HepG2 (cell line): Measurements from ENCODE around the gene DAB2IP. TPM values are rescaled to one million over a fixed set of nuclear protein-coding genes. Genes with fewer than 3 reads are reported as not detected.

Source experiments
- ATAC-seq: fragments of 200-7000 bp; cut with Tn5 transposase; 3 replicates; pipeline ENCODE4 v1.9.1; 2020; ENCODE audit warnings: mild to moderate bottlenecking, moderate library complexity
- BruUV-seq: library from RNA; stranded (reverse); fragments of 400-500 nt; replicated peaks from 2 replicates; lab custom pipeline; 2021; lab: Mats Ljungman, UMichigan
- CTCF ChIA-PET: fragments of 300-600 bp; formaldehyde crosslinking; extraction: SDS; loops from one replicate; lab custom pipeline; 2021; ENCODE audit warnings: low total read pairs, inconsistent platforms, low intra/inter-chr PET ratio; lab: Yijun Ruan, JAX
- POLR2A ChIA-PET: fragments of 350-600 bp; sonication (Branson Sonifier 250); formaldehyde crosslinking; loops from one replicate; lab custom pipeline; 2020; ENCODE audit warnings: antibody characterized with exemption, inconsistent platforms; lab: Yijun Ruan, JAX
- DNase-seq: peaks from one replicate; pipeline ENCODE4 v3.0.0-alpha.2; 2015; ENCODE audit warnings: low spot score
- FAIRE-seq: peaks from 3 replicates; lab custom pipeline; 2011; peaks lifted over from hg19 to GRCh38; lab: Jason Lieb, UNC
- H2AFZ ChIP-seq: one replicate; pipeline ENCODE4 v1.6.1; 2011; ENCODE audit warnings: low read length, inconsistent platforms
- H3K27ac ChIP-seq: fragments of 300-600 bp; 3 replicates; pipeline ENCODE4 v1.8.0; 2011; ENCODE audit warnings: mixed run types, mild to moderate bottlenecking, mixed read lengths, low read length, inconsistent platforms; ENCODE audit not compliant: insufficient read depth; ENCODE audit errors: extremely low read length
- H3K27me3 ChIP-seq, 2 experiments: fragments of 200-600 bp in 1 of 2; 2 replicates in 1 of 2; 3 replicates in 1 of 2; pipeline versions ENCODE4 v1.6.0 to v1.8.0; 2011; ENCODE audit warnings: low read length in 2 of 2, mild to moderate bottlenecking in 2 of 2, moderate library complexity in 2 of 2, inconsistent platforms in 1 of 2; ENCODE audit not compliant: insufficient read depth in 2 of 2, control insufficient read depth in 1 of 2
- H3K36me3 ChIP-seq, 2 experiments: fragments of 200-600 bp in 1 of 2; replicated peaks in 1 of 2; 2 replicates in 1 of 2; 3 replicates in 1 of 2; pipeline versions ENCODE4 v1.5.1 to v1.8.0; 2011; ENCODE audit warnings: low read length in 2 of 2, inconsistent platforms in 1 of 2; ENCODE audit not compliant: insufficient read depth in 2 of 2, control insufficient read depth in 1 of 2
- H3K4me1 ChIP-seq: 2 replicates; pipeline ENCODE4 v1.5.1; 2012; ENCODE audit warnings: low read length, inconsistent platforms; ENCODE audit not compliant: insufficient read depth
- H3K4me2 ChIP-seq: 2 replicates; pipeline ENCODE4 v1.6.0; 2011; ENCODE audit warnings: low read depth, low read length, inconsistent platforms
- H3K4me3 ChIP-seq, 3 experiments: fragments of 200-600 bp in 1 of 3; sonication (generic), shearing (Covaris generic) in 1 of 3; replicated peaks in 1 of 3; 2 replicates each; pipeline ENCODE4 v1.5.1; 2011 to 2016; ENCODE audit warnings: low read length in 3 of 3, inconsistent platforms in 2 of 3, low read depth in 2 of 3, mild to moderate bottlenecking in 2 of 3, control low read depth in 1 of 3, mixed read lengths in 1 of 3; ENCODE audit not compliant: insufficient read depth in 1 of 3
- H3K79me2 ChIP-seq: one replicate; pipeline ENCODE4 v1.6.1; 2011; ENCODE audit warnings: low read length, inconsistent platforms; ENCODE audit not compliant: insufficient read depth
- H3K9ac ChIP-seq: 2 replicates; pipeline ENCODE4 v1.6.0; 2011; ENCODE audit warnings: mild to moderate bottlenecking, low read depth, low read length, inconsistent platforms; ENCODE audit not compliant: insufficient read depth
- H3K9me3 ChIP-seq: 2 replicates; pipeline ENCODE4 v1.5.1; 2012; ENCODE audit warnings: mild to moderate bottlenecking, low read length
- H4K20me1 ChIP-seq: 2 replicates; pipeline ENCODE4 v1.6.0; 2011; ENCODE audit warnings: inconsistent platforms, mild to moderate bottlenecking, low read length, moderate library complexity; ENCODE audit not compliant: insufficient read depth
- TMF1 ChIP-seq: sonication (generic); formaldehyde crosslinking; IDR thresholded peaks from 2 replicates; pipeline ENCODE4 v1.8.1; 2022; ENCODE audit warnings: low read depth, missing genetic modification reagents
- ZNF333 ChIP-seq: sonication (generic); formaldehyde crosslinking; IDR thresholded peaks from 2 replicates; pipeline ENCODE4 v1.4.0; 2020; ENCODE audit warnings: mild to moderate bottlenecking, missing genetic modification reagents, borderline replicate concordance
- ZNF563 ChIP-seq: sonication (generic); formaldehyde crosslinking; IDR thresholded peaks from 2 replicates; pipeline ENCODE4 v1.8.0; 2022; ENCODE audit warnings: mild to moderate bottlenecking, moderate library complexity, missing genetic modification reagents
- ZNF775 ChIP-seq: sonication (generic); formaldehyde crosslinking; IDR thresholded peaks from 2 replicates; pipeline ENCODE4 v1.4.0; 2020; ENCODE audit warnings: missing genetic modification reagents, mild to moderate bottlenecking, moderate library complexity, borderline replicate concordance
- WGBS: methylation state at CpG from one replicate; pipeline ENCODE4 v1.1.6; 2017; ENCODE audit warnings: low lambda C conversion rate; 5-methylcytosine and 5-hydroxymethylcytosine counted together
- in situ Hi-C: cut with HindIII; loops from 2 replicates; pipeline ENCODE4 v1.10.0; 2017; ENCODE audit warnings: low pct_unique_long_range_greater_than_20kb; ENCODE audit not compliant: extremely low pct_ligation_motif_present
- intact Hi-C: fragments of 100-400 bp; cut with micrococcal nuclease; formaldehyde crosslinking; loops from one replicate; pipeline ENCODE4 v1.10.0; 2022; ENCODE audit not compliant: unreplicated experiment
- polyA plus RNA-seq, 8 experiments: library from polyadenylated mRNA; depleted of rRNA in 3 of 8; stranded (reverse) in 7 of 8; unstranded in 1 of 8; fragments of >200 nt; fragmentation: Illumina TruSeq in 4 of 8; extraction: Trizol in 4 of 8; gene quantifications; 2 replicates each; pipeline versions ENCODE4 v1.2.1 to v1.2.3, GENCODE V29; 2011 to 2016; ENCODE audit warnings: low read depth in 4 of 8, missing spikeins in 1 of 8, mixed read lengths in 1 of 8; ENCODE audit not compliant: insufficient read depth in 1 of 8
- total RNA-seq, 5 experiments: library from RNA; depleted of rRNA; stranded (reverse); fragments of >200 nt; fragmentation: Illumina TruSeq; extraction: Trizol; gene quantifications; 2 replicates each; pipeline ENCODE4 v1.2.3, GENCODE V29; 2016; ENCODE audit warnings: low read depth in 1 of 5

Gene DAB2IP
- total and polyA plus RNA-seq, 2 of the 13 experiments (the other 11 are each of a cell fraction or from before 2014, with no cell fraction given): 25.3 to 37.9 TPM

DNA sequence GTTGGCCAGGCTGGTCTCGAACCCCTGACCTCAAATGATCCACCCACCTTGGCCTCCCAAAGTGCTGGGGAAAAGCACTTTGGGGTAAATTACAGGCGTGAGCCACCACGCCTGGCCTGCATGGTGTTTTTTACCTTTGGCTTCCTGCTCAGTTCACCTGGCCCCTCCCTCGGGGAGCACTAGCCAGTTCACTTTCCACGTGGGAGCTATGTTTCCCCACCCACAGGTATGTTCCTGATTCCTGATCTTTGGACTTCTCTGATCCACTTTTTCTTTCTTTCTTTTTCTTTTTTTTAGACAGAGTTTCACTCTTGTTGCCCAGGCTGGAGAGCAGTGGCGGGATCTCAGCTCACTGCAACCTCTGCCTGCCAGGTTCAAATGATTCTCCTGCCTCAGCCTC is 15.8 kb downstream of the DAB2IP start:
- no peak for FAIRE-seq
- intact Hi-C loops: no loop called here

DNA sequence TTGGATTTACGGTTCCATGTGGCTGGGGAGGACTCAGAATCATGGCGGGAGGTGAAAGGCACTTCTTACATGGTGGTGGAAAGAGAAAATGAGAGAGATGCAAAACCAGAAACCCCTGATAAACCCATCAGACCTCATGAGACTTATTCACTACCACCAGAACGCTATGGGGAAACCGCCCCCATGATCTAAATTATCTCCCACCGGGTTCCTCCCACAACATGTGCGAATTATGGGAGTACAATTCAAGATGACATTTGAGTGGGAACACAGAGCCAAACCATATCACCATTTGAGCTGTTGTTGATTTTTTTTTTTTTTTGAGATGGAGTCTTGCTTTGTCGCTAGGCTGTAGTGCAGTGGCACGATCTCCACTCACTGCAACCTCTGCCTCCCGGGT is 16.5 kb downstream of the DAB2IP start:
- no peak for ATAC-seq
- BruUV-seq: no TSS peak
- TF ChIP-seq TMF1: no peak
- TF ChIP-seq ZNF333 (CRISPR knock-in tag): no peak
- TF ChIP-seq, all 625 proteins: peak for 0
- H3K4me2 ChIP-seq: no peak overlapping the region
- no peaks in the 10 kb centered on the region for H3K27me3 ChIP-seq
- no peak for FAIRE-seq
- no peak overlapping the region for H3K27ac ChIP-seq
- H3K79me2 ChIP-seq: no peaks in the 10 kb centered on the region
- intact Hi-C loops: no loop called here
- 0 out of 2 replicates have a peak, but pooled peaks cover 6% of the 10 kb centered on the region for H3K4me1 ChIP-seq
- ChIA-PET POLR2A (no interaction called here), CTCF (no interaction called here)
- in situ Hi-C loops: no loop called here
- DNase-seq: no peak
- no peaks in the 10 kb centered on the region for H3K36me3 ChIP-seq
- WGBS: 91% methylated on average over 9 of the region's 9 CpGs
- H3K9ac ChIP-seq: no peak overlapping the region
- H2AFZ ChIP-seq: no peak overlapping the region
- no peaks in the 10 kb centered on the region for H3K9me3 ChIP-seq
- H3K4me3 ChIP-seq: no peak overlapping the region
- H4K20me1 ChIP-seq: no peaks in the 10 kb centered on the region

More for the DNA sequence above, 15.8 kb downstream of the DAB2IP start:
- H3K4me3 ChIP-seq: no peak overlapping the region
- 0 out of 2 replicates have a peak, but pooled peaks cover 6% of the 10 kb centered on the region for H3K4me1 ChIP-seq
- ATAC-seq (no peak), DNase-seq (no peak)
- no TSS peak for BruUV-seq
- no peaks in the 10 kb centered on the region for H3K36me3 ChIP-seq
- H2AFZ ChIP-seq: no peak overlapping the region
- H3K79me2 ChIP-seq: no peaks in the 10 kb centered on the region
- in situ Hi-C loops: no loop called here
- H3K27ac ChIP-seq: no peak overlapping the region
- H3K9ac ChIP-seq: no peak overlapping the region
- ChIA-PET CTCF (no interaction called here), POLR2A (no interaction called here)
- TF ChIP-seq ZNF563 (CRISPR knock-in tag) (0 out of 2 replicates have a peak, but pooled peaks have one; percentile 5), ZNF775 (CRISPR knock-in tag) (no peak)
- H3K4me2 ChIP-seq: no peak overlapping the region
- no peaks in the 10 kb centered on the region for H3K9me3 ChIP-seq
- no peaks in the 10 kb centered on the region for H4K20me1 ChIP-seq
- H3K27me3 ChIP-seq: no peaks in the 10 kb centered on the region
- WGBS: 79% methylated on average over 6 of the region's 6 CpGs
